GM23338 (cell line): ENCODE results near the gene EFCC1.

Experiments used
- CREB1 ChIP-seq: fragments of 250-450 bp; sonication (Bioruptor Pico); IDR thresholded peaks from 2 replicates; pipeline ENCODE4 v1.5.0; 2020; ENCODE audit warnings: low read depth, mild to moderate bottlenecking, moderate library complexity
- CTCF ChIP-seq, 2 experiments: fragments of 200-600 bp in 1 of 2; sonication (generic) in 1 of 2; conservative IDR thresholded peaks; 2 replicates each; pipeline versions ENCODE4 v1.5.1 to v1.6.1; 2016 to 2017; ENCODE audit warnings: antibody characterized with exemption in 2 of 2, low read depth in 2 of 2, mild to moderate bottlenecking in 2 of 2, moderate library complexity in 1 of 2
- EZH2 ChIP-seq: fragments of 200-600 bp; sonication (generic); IDR thresholded peaks from one replicate; pipeline ENCODE4 v1.8.0; 2017; ENCODE audit warnings: antibody characterized with exemption, mild to moderate bottlenecking, low read depth; ENCODE audit not compliant: unreplicated experiment
- EZH2phosphoT487 ChIP-seq: fragments of 200-600 bp; sonication (generic); IDR thresholded peaks from one replicate; pipeline ENCODE4 v1.8.1; 2018; ENCODE audit warnings: antibody characterized with exemption; ENCODE audit not compliant: unreplicated experiment
- JUNB ChIP-seq: IDR thresholded peaks from one replicate; pipeline ENCODE4 v1.6.1; 2016; ENCODE audit warnings: antibody characterized with exemption; ENCODE audit not compliant: unreplicated experiment
- NANOG ChIP-seq: IDR thresholded peaks from 2 replicates; pipeline ENCODE4 v1.6.1; 2016; ENCODE audit warnings: antibody characterized with exemption, borderline replicate concordance
- POLR2AphosphoS5 ChIP-seq: IDR thresholded peaks from 2 replicates; pipeline ENCODE4 v1.6.1; 2016; ENCODE audit warnings: antibody characterized with exemption, low read depth
- REST ChIP-seq: IDR thresholded peaks from one replicate; pipeline ENCODE4 v1.6.1; 2018; ENCODE audit warnings: antibody characterized with exemption; ENCODE audit not compliant: unreplicated experiment
- STAT1 ChIP-seq: IDR thresholded peaks from one replicate; pipeline ENCODE4 v1.6.1; 2016; ENCODE audit warnings: antibody characterized with exemption; ENCODE audit not compliant: unreplicated experiment
- ZNF114 ChIP-seq: fragments of 250-450 bp; sonication (Bioruptor Pico); IDR thresholded peaks from 2 replicates; pipeline ENCODE4 v1.5.0; 2020; ENCODE audit warnings: mild to moderate bottlenecking, moderate library complexity
- ZNF331 ChIP-seq: fragments of 250-450 bp; sonication (Bioruptor Pico); IDR thresholded peaks from 2 replicates; pipeline ENCODE4 v1.5.0; 2020; ENCODE audit warnings: low read depth, mild to moderate bottlenecking, moderate library complexity
- TF ChIP-seq, protein P1 (sequence below): fragments of 250-450 bp; sonication (Bioruptor Pico); IDR thresholded peaks from 2 replicates; pipeline ENCODE4 v1.5.0; 2020; ENCODE audit warnings: mild to moderate bottlenecking, moderate library complexity
- TF ChIP-seq, protein P2 (sequence below): IDR thresholded peaks from 2 replicates; pipeline ENCODE4 v1.6.1; 2016; ENCODE audit warnings: antibody characterized with exemption

GRCh38 chr3:129057249-129057648, 56.1 kb downstream of the EFCC1 start:
- no peak for TF ChIP-seq EZH2
- TF ChIP-seq CTCF (conservative IDR thresholded peaks at IDR 0.05; ENCODE audit: low read depth in 2 of 2), result no peak
- no peak for TF ChIP-seq REST
- no peak for TF ChIP-seq ZNF331
- no peak for TF ChIP-seq POLR2AphosphoS5
- TF ChIP-seq JUNB, result no peak
- TF ChIP-seq, protein P1, sequence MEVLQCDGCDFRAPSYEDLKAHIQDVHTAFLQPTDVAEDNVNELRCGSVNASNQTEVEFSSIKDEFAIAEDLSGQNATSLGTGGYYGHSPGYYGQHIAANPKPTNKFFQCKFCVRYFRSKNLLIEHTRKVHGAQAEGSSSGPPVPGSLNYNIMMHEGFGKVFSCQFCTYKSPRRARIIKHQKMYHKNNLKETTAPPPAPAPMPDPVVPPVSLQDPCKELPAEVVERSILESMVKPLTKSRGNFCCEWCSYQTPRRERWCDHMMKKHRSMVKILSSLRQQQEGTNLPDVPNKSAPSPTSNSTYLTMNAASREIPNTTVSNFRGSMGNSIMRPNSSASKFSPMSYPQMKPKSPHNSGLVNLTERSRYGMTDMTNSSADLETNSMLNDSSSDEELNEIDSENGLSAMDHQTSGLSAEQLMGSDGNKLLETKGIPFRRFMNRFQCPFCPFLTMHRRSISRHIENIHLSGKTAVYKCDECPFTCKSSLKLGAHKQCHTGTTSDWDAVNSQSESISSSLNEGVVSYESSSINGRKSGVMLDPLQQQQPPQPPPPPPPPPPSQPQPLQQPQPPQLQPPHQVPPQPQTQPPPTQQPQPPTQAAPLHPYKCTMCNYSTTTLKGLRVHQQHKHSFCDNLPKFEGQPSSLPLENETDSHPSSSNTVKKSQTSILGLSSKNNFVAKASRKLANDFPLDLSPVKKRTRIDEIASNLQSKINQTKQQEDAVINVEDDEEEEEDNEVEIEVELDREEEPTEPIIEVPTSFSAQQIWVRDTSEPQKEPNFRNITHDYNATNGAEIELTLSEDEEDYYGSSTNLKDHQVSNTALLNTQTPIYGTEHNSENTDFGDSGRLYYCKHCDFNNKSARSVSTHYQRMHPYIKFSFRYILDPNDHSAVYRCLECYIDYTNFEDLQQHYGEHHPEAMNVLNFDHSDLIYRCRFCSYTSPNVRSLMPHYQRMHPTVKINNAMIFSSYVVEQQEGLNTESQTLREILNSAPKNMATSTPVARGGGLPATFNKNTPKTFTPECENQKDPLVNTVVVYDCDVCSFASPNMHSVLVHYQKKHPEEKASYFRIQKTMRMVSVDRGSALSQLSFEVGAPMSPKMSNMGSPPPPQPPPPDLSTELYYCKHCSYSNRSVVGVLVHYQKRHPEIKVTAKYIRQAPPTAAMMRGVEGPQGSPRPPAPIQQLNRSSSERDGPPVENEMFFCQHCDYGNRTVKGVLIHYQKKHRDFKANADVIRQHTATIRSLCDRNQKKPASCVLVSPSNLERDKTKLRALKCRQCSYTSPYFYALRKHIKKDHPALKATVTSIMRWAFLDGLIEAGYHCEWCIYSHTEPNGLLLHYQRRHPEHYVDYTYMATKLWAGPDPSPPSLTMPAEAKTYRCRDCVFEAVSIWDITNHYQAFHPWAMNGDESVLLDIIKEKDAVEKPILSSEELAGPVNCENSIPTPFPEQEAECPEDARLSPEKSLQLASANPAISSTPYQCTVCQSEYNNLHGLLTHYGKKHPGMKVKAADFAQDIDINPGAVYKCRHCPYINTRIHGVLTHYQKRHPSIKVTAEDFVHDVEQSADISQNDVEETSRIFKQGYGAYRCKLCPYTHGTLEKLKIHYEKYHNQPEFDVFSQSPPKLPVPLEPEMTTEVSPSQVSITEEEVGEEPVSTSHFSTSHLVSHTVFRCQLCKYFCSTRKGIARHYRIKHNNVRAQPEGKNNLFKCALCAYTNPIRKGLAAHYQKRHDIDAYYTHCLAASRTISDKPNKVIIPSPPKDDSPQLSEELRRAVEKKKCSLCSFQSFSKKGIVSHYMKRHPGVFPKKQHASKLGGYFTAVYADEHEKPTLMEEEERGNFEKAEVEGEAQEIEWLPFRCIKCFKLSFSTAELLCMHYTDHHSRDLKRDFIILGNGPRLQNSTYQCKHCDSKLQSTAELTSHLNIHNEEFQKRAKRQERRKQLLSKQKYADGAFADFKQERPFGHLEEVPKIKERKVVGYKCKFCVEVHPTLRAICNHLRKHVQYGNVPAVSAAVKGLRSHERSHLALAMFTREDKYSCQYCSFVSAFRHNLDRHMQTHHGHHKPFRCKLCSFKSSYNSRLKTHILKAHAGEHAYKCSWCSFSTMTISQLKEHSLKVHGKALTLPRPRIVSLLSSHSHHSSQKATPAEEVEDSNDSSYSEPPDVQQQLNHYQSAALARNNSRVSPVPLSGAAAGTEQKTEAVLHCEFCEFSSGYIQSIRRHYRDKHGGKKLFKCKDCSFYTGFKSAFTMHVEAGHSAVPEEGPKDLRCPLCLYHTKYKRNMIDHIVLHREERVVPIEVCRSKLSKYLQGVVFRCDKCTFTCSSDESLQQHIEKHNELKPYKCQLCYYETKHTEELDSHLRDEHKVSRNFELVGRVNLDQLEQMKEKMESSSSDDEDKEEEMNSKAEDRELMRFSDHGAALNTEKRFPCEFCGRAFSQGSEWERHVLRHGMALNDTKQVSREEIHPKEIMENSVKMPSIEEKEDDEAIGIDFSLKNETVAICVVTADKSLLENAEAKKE, result no peak
- no peak for TF ChIP-seq EZH2phosphoT487
- TF ChIP-seq, protein P2, sequence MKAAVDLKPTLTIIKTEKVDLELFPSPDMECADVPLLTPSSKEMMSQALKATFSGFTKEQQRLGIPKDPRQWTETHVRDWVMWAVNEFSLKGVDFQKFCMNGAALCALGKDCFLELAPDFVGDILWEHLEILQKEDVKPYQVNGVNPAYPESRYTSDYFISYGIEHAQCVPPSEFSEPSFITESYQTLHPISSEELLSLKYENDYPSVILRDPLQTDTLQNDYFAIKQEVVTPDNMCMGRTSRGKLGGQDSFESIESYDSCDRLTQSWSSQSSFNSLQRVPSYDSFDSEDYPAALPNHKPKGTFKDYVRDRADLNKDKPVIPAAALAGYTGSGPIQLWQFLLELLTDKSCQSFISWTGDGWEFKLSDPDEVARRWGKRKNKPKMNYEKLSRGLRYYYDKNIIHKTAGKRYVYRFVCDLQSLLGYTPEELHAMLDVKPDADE, result no peak
- TF ChIP-seq NANOG, result no peak
- no peak for TF ChIP-seq STAT1
- TF ChIP-seq CREB1 (CRISPR knock-in tag), result no peak
- no peak for TF ChIP-seq ZNF114 (CRISPR knock-in tag)
